Mesenchymal stem cell (in vitro differentiated cells and primary cell): ENCODE measurements around the gene SEMA3C.

ENCODE experiments used
- DNase-seq: peaks from one replicate; pipeline ENCODE4 v3.0.0-alpha.2; 2013
- H2AFZ ChIP-seq: one replicate; pipeline ENCODE4 v1.6.1; 2013; ENCODE audit warnings: low read depth, mild to moderate bottlenecking, control low read depth, inconsistent platforms, low read length, moderate library complexity
- H2AK5ac ChIP-seq: 2 replicates; pipeline ENCODE4 v1.6.1; 2013; ENCODE audit warnings: low read length, moderate library complexity, mild to moderate bottlenecking, inconsistent platforms; ENCODE audit not compliant: severe bottlenecking
- H2BK120ac ChIP-seq: one replicate; pipeline ENCODE4 v1.6.1; 2013; ENCODE audit warnings: low read depth, mild to moderate bottlenecking, inconsistent platforms, low read length, moderate library complexity
- H2BK12ac ChIP-seq, 2 experiments: one replicate each; pipeline ENCODE4 v1.6.1; 2013; ENCODE audit warnings: inconsistent platforms in 2 of 2, low read length in 2 of 2, mild to moderate bottlenecking in 2 of 2, moderate library complexity in 2 of 2, control low read depth in 1 of 2
- H2BK15ac ChIP-seq: one replicate; pipeline ENCODE4 v1.6.1; 2013; ENCODE audit warnings: mild to moderate bottlenecking, low read depth, inconsistent platforms; ENCODE audit not compliant: poor library complexity, severe bottlenecking
- H2BK5ac ChIP-seq: 2 replicates; pipeline ENCODE4 v1.6.1; 2013; ENCODE audit warnings: low read depth, mild to moderate bottlenecking, low read length, control low read depth, inconsistent platforms; ENCODE audit not compliant: poor library complexity, severe bottlenecking
- H3K14ac ChIP-seq, 2 experiments: one replicate each; pipeline ENCODE4 v1.6.1; 2013; ENCODE audit warnings: inconsistent platforms in 2 of 2, low read length in 2 of 2, control low read depth in 1 of 2, mild to moderate bottlenecking in 1 of 2, moderate library complexity in 1 of 2
- H3K18ac ChIP-seq, 2 experiments: one replicate each; pipeline ENCODE4 v1.6.1; 2013; ENCODE audit warnings: inconsistent platforms in 2 of 2, low read length in 2 of 2, control low read depth in 1 of 2, low read depth in 1 of 2, mild to moderate bottlenecking in 1 of 2
- H3K23ac ChIP-seq, 2 experiments: one replicate each; pipeline ENCODE4 v1.6.1; 2013; ENCODE audit warnings: inconsistent platforms in 2 of 2, low read length in 2 of 2, mild to moderate bottlenecking in 2 of 2, moderate library complexity in 2 of 2, control low read depth in 1 of 2
- H3K27ac ChIP-seq: 2 replicates; pipeline ENCODE4 v1.5.1; 2013; ENCODE audit warnings: mild to moderate bottlenecking, moderate library complexity, low read length, control low read depth, inconsistent platforms; ENCODE audit not compliant: poor library complexity, severe bottlenecking
- H3K27me3 ChIP-seq, 2 experiments: 2 replicates each; pipeline versions ENCODE4 v1.6.1 to v1.7.0; 2013; ENCODE audit warnings: low read length in 2 of 2, mild to moderate bottlenecking in 2 of 2, moderate library complexity in 2 of 2, control low read depth in 1 of 2, inconsistent platforms in 1 of 2; ENCODE audit not compliant: control insufficient read depth in 1 of 2, insufficient read depth in 1 of 2
- H3K36me3 ChIP-seq, 2 experiments: 2 replicates each; pipeline versions ENCODE4 v1.6.1 to v1.7.0; 2013; ENCODE audit warnings: low read length in 2 of 2, control low read depth in 1 of 2, inconsistent platforms in 1 of 2, low read depth in 1 of 2, mild to moderate bottlenecking in 1 of 2; ENCODE audit not compliant: insufficient read depth in 2 of 2, control insufficient read depth in 1 of 2
- H3K4ac ChIP-seq, 2 experiments: one replicate each; pipeline ENCODE4 v1.6.1; 2013; ENCODE audit warnings: inconsistent platforms in 2 of 2, low read length in 2 of 2, mild to moderate bottlenecking in 2 of 2, moderate library complexity in 2 of 2, control low read depth in 1 of 2, low read depth in 1 of 2
- H3K4me1 ChIP-seq: 2 replicates; pipeline ENCODE4 v1.6.1; 2013; ENCODE audit warnings: low read depth, low read length, control low read depth; ENCODE audit not compliant: control insufficient read depth, insufficient read depth
- H3K4me2 ChIP-seq: 2 replicates; pipeline ENCODE4 v1.6.1; 2013; ENCODE audit warnings: low read length, mild to moderate bottlenecking, inconsistent platforms; ENCODE audit not compliant: poor library complexity, severe bottlenecking
- H3K4me3 ChIP-seq, 2 experiments: 2 replicates each; pipeline versions ENCODE4 v1.5.1 to v1.7.0; 2013; ENCODE audit warnings: low read length in 2 of 2, mild to moderate bottlenecking in 2 of 2, control low read depth in 1 of 2, low read depth in 1 of 2; ENCODE audit not compliant: insufficient read depth in 1 of 2
- H3K79me1 ChIP-seq: replicated peaks from 2 replicates; pipeline ENCODE4 v1.6.1; 2013; ENCODE audit warnings: mild to moderate bottlenecking, control low read depth, low read length, inconsistent platforms; ENCODE audit not compliant: poor library complexity, severe bottlenecking
- H3K9ac ChIP-seq: 2 replicates; pipeline ENCODE4 v1.7.0; 2013; ENCODE audit warnings: mild to moderate bottlenecking, low read length, moderate library complexity
- H3K9me3 ChIP-seq: 2 replicates; pipeline ENCODE4 v1.7.0; 2013; ENCODE audit warnings: mild to moderate bottlenecking, low read length; ENCODE audit not compliant: control insufficient read depth
- H4K8ac ChIP-seq: one replicate; pipeline ENCODE4 v1.6.1; 2013; ENCODE audit warnings: inconsistent platforms, mild to moderate bottlenecking, low read length, moderate library complexity
- H4K91ac ChIP-seq: one replicate; pipeline ENCODE4 v1.6.1; 2013; ENCODE audit warnings: mild to moderate bottlenecking, low read length, inconsistent platforms
- WGBS: methylation state at CpG from one replicate; pipeline ENCODE4 v1.1.7; 2013; ENCODE audit warnings: mixed read lengths; 5-methylcytosine and 5-hydroxymethylcytosine counted together

The SEMA3C gene

GRCh38 chr7:80859272-80859970 is 59.4 kb downstream of the SEMA3C start:
- H2BK120ac ChIP-seq = no peak overlapping the region
- no peak overlapping the region for H3K4me3 ChIP-seq

GRCh38 chr7:80858141-80858903 is 60.5 kb downstream of the SEMA3C start:
- Histone ChIP-seq H2AFZ (no peak overlapping the region), H2BK15ac (no peak overlapping the region), H4K8ac (no peak overlapping the region), H3K4ac (no peak overlapping the region), H3K14ac (no peak overlapping the region), H3K4me1 (peaks cover 2% of the 10 kb centered on the region), H2BK120ac (no peak overlapping the region), H3K36me3 (peaks cover 0 to 44% of the 10 kb centered on the region in 2 experiments), H3K79me1 (no peaks in the 10 kb centered on the region), H3K23ac (no peak overlapping the region), H3K27ac (no peak overlapping the region), H3K4me2 (no peak overlapping the region), H2BK5ac (no peak overlapping the region), H3K9me3 (no peaks in the 10 kb centered on the region), H3K4me3 (no peak overlapping the region), H3K18ac (no peak overlapping the region), H2BK12ac (no peak overlapping the region), H3K9ac (peak overlapping the region; percentile 9), H3K27me3 (no peaks in the 10 kb centered on the region), H4K91ac (no peak overlapping the region), H2AK5ac (no peak overlapping the region)
- DNase-seq = peak; percentile 73
- 58% methylated on average over 2 of the region's 3 CpGs for WGBS

More at GRCh38 chr7:80859272-80859970, 59.4 kb downstream of the SEMA3C start:
- Histone ChIP-seq H2AK5ac (no peak overlapping the region), H4K8ac (no peak overlapping the region), H3K27ac (peak overlapping the region; percentile 62), H3K14ac (peak overlapping the region in 1 of 2 experiments; percentile 65), H3K4me1 (peaks cover 2% of the 10 kb centered on the region), H3K79me1 (no peaks in the 10 kb centered on the region), H3K9me3 (no peaks in the 10 kb centered on the region), H3K23ac (no peak overlapping the region), H2BK5ac (no peak overlapping the region), H2BK12ac (peak overlapping the region; percentile 37 to 38), H3K4ac (peak overlapping the region in 1 of 2 experiments; percentile 73), H2BK15ac (no peak overlapping the region), H3K36me3 (peaks cover 0 to 41% of the 10 kb centered on the region in 2 experiments), H3K9ac (peak overlapping the region; percentile 9), H2AFZ (no peak overlapping the region), H3K4me2 (no peak overlapping the region), H3K27me3 (no peaks in the 10 kb centered on the region), H3K18ac (peak overlapping the region; percentile 11 to 37), H4K91ac (no peak overlapping the region)
- WGBS = 93% methylated on average over 3 of the region's 6 CpGs
- DNase-seq = peak; percentile 24

- Histone ChIP-seq H3K4ac (no peak overlapping the region), H3K36me3 (peaks cover 0 to 44% of the 10 kb centered on the region in 2 experiments), H2BK120ac (no peak overlapping the region), H2AK5ac (no peak overlapping the region), H3K9me3 (no peaks in the 10 kb centered on the region), H3K4me2 (no peak overlapping the region), H3K23ac (no peak overlapping the region), H3K9ac (no peak overlapping the region), H4K8ac (no peak overlapping the region), H2BK15ac (no peak overlapping the region), H2BK12ac (no peak overlapping the region), H3K18ac (no peak overlapping the region), H3K14ac (no peak overlapping the region), H3K27ac (no peak overlapping the region), H3K79me1 (no peaks in the 10 kb centered on the region), H4K91ac (no peak overlapping the region), H2BK5ac (no peak overlapping the region), H3K27me3 (no peaks in the 10 kb centered on the region), H2AFZ (no peak overlapping the region), H3K4me3 (no peak overlapping the region), H3K4me1 (peaks cover 2% of the 10 kb centered on the region)
- 87% methylated on average over 2 of the region's 3 CpGs for WGBS
- DNase-seq = no peak
Observed at GRCh38 chr7:80856769-80857168, 62.1 kb downstream of the SEMA3C start.

GRCh38 chr7:80851896-80852476 is 66.9 kb downstream of the SEMA3C start:
- H2BK12ac ChIP-seq = no peak overlapping the region
- no peak overlapping the region for H4K8ac ChIP-seq
- DNase-seq = peak; percentile 78
- no peak overlapping the region for H3K4me3 ChIP-seq
- H3K36me3 ChIP-seq = peaks cover 0 to 63% of the 10 kb centered on the region in 2 experiments
- H3K18ac ChIP-seq = peak overlapping the region in 1 of 2 experiments; percentile 40
- H3K4me2 ChIP-seq = no peak overlapping the region
- peak overlapping the region; percentile 69 for H3K27ac ChIP-seq
- 60% methylated on average over 3 of the region's 3 CpGs for WGBS
- no peaks in the 10 kb centered on the region for H3K27me3 ChIP-seq
- H3K4ac ChIP-seq = no peak overlapping the region
- H3K23ac ChIP-seq = no peak overlapping the region
- H2BK15ac ChIP-seq = no peak overlapping the region
- no peak overlapping the region for H2BK120ac ChIP-seq
- no peak overlapping the region for H3K14ac ChIP-seq
- H3K4me1 ChIP-seq = peaks cover 2% of the 10 kb centered on the region
- H2BK5ac ChIP-seq = no peak overlapping the region
- H4K91ac ChIP-seq = no peak overlapping the region
- no peaks in the 10 kb centered on the region for H3K79me1 ChIP-seq
- H2AFZ ChIP-seq = no peak overlapping the region
- no peaks in the 10 kb centered on the region for H3K9me3 ChIP-seq
- H3K9ac ChIP-seq = no peak overlapping the region
- H2AK5ac ChIP-seq = no peak overlapping the region
